Bronchus fibroblast of lung (primary cell): ENCODE results near the gene FLNA. TPM values are rescaled to one million over a fixed set of nuclear protein-coding genes. Genes with fewer than 3 reads are reported as not detected.

Source experiments
- total RNA-seq: library from RNA; depleted of rRNA; stranded (reverse); fragments of >200 nt; gene quantifications from 2 replicates; pipeline ENCODE4 v1.2.3, GENCODE V29; 2015

Gene FLNA, protein sequence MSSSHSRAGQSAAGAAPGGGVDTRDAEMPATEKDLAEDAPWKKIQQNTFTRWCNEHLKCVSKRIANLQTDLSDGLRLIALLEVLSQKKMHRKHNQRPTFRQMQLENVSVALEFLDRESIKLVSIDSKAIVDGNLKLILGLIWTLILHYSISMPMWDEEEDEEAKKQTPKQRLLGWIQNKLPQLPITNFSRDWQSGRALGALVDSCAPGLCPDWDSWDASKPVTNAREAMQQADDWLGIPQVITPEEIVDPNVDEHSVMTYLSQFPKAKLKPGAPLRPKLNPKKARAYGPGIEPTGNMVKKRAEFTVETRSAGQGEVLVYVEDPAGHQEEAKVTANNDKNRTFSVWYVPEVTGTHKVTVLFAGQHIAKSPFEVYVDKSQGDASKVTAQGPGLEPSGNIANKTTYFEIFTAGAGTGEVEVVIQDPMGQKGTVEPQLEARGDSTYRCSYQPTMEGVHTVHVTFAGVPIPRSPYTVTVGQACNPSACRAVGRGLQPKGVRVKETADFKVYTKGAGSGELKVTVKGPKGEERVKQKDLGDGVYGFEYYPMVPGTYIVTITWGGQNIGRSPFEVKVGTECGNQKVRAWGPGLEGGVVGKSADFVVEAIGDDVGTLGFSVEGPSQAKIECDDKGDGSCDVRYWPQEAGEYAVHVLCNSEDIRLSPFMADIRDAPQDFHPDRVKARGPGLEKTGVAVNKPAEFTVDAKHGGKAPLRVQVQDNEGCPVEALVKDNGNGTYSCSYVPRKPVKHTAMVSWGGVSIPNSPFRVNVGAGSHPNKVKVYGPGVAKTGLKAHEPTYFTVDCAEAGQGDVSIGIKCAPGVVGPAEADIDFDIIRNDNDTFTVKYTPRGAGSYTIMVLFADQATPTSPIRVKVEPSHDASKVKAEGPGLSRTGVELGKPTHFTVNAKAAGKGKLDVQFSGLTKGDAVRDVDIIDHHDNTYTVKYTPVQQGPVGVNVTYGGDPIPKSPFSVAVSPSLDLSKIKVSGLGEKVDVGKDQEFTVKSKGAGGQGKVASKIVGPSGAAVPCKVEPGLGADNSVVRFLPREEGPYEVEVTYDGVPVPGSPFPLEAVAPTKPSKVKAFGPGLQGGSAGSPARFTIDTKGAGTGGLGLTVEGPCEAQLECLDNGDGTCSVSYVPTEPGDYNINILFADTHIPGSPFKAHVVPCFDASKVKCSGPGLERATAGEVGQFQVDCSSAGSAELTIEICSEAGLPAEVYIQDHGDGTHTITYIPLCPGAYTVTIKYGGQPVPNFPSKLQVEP (N-terminal part only)
- 1,491 and 1,595 TPM in 2 replicates for total RNA-seq

DNA sequence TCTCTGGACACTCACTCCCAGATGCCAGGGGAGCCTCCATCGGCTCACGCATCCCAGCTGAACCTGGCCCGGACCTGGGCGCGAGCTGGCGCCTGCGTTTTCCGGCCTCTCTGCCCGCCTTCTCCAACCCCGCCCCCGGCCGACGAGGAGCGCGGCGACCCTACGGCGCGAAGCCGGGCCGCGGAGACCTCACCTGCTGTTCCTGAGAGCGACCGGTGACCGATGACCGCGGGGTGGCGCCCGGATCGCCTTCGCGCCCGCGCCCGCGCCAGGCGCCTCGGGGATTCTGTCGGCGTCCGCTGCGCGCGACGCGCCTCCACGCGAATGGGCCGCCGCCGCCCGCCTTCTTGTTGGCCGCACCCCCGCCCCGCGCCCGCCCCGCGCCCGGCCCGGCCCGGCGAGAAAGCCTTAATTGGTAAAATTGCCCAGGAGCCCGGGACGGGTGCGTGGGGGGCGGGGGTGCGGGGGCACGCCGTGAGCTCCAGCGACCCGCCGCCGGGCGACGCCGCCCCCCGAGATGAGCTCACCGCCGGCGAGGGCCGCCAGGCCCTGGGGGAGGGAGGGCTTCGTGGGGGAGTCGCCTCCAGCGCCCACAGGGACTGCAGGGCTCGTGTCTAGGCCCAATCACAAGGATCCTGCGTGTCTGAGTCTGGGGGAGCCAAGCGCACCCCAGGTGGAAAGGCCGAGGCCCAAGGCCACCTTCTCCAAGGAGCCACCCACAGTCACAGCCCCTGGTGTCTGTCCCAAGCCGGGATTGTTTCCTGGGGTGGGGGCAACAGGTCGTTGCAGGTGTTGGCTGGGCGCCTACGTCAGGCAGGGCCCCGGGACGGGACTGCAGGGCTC is at the start of gene FLNA:
TSS of gene FLNA (minus strand) at position 322 of the 843 bp plus-strand sequence. CDS start 3,389 bp downstream, outside the sequence.

DNA sequence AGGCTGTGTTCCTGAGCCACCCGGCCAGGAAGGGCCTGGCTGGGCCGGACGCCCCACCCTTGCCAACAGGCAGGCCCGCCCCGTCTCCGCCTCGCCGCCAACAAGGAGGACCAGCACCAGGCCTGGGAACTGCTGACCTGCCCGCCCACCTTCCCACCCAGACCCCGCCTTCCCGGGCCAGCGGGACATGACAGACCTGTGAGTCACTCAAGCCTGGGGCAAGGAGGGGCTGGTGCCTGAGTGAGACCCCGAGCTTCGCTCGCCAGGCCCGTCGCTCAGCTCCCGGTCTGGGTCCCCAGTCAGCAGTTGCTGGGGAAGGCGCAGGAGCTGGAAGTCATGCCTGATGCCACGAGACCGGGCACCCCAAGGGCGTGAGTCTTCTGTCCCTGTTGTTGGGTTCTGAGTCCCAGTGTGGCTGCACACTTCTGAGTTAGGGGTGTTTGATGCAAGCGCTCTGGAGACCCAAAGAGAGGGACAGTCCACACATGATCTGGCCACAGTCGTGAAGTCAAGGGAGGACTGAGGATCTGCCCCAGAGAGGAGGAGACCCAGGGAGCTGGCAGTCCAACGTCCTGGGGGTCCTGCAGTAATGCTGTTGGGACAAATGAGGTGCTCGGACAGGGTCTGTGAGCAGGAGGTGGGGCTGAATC is 34.9 kb upstream of the FLNA start, which contains the start of gene DNASE1L1:
TSS of gene DNASE1L1 (minus strand) at position 33 of the 650 bp plus-strand sequence. CDS start 3,686 bp downstream, outside the sequence.

DNA sequence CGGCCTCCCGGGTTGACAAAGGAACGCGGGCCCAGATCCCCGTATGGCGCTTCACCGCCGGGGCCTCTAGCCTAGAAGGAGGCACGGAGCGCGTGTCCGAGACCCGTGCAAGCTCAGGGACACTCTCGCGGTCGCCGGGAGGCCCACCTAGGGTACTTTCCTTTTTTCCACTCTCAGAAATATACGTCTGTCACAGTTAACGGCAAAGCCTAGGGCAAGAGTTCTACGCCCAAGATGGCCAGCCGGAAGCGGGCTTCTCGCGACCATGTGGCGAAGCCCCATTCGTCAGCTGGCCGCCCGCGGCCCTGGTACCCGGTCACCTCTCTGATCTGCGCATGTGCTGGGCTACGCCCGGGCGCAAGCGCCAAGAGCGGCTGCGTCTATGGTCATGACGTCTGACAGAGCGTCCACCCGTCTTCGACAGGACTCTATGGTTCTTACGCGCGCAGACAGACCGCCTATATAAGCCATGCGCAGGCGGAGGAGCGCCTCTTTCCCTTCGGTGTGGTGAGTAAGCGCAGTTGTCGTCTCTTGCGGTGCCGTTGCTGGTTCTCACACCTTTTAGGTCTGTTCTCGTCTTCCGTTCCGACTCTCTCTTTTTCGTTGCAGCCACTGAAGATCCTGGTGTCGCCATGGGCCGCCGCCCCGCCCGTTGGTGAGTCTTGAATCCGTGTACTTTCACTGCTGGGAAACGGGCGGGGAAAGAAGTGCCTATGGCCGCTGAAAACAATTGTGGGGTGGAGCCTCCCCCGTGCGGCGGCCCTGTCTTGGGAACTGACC is 23.6 kb upstream of the FLNA start, which contains the start of gene RPL10:
TSS of gene RPL10 (plus strand) at position 490 of the 780 bp plus-strand sequence. CDS start at position 633, 143 bp downstream.

DNA sequence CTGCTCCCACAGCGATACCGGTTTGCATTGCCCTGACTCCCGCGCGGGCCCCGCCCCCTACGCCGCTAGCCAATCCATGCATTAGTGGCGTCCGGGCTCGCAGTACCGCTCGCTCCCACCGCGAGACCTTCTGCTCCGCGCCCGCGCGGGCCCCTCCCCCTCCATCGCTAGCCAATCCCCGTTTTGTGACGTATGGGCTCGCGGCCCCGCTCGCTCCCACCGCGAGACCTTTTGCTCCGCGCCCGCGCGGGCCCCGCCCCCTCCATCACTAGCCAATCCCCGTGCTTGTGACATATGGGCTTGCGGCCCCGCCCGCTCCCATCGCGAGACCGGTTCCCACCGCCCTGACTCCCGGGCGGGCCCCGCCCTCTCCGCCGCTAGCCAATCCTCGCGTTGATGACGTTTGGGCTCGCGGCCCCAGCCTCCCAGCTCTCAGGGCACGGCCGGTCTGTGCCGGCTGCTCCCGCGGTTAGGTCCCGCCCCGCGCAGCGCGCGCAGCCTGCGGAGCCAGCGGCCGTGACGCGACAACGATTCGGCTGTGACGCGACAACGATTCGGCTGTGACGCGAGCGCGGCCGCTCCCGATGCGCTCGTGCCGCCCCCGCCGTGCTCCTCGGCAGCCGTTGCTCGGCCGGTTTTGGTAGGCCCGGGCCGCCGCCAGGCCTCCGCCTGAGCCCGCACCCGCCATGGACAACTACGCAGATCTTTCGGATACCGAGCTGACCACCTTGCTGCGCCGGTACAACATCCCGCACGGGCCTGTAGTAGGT is 4.5 kb upstream of the FLNA start, which contains the start of gene EMD:
TSS of gene EMD (plus strand) at position 497 of the 770 bp plus-strand sequence. CDS start at position 687, 190 bp downstream.

Other genes with a start within 250 kb of the FLNA start
- gene OPN1LW, start 230.4 kb downstream of the FLNA start, total RNA-seq: not detected in 2 replicates
- not detected in 2 replicates for gene OPN1MW, start 192.0 kb downstream of the FLNA start, total RNA-seq
- gene OPN1MW2, start 154.9 kb downstream of the FLNA start, total RNA-seq: not detected in 2 replicates
- not detected in 2 replicates for gene OPN1MW3, start 117.1 kb downstream of the FLNA start, total RNA-seq
- not detected in 2 replicates for gene TEX28, start 79.5 kb downstream of the FLNA start, total RNA-seq
- not detected in 2 replicates for gene TKTL1, start 78.8 kb downstream of the FLNA start, total RNA-seq
- gene EMD, start 4.7 kb upstream of the FLNA start, total RNA-seq: 67.2 and 76.8 TPM in 2 replicates
- gene RPL10, start 23.7 kb upstream of the FLNA start, total RNA-seq: 6,084 and 6,687 TPM in 2 replicates
- 36.7 and 41.4 TPM in 2 replicates for gene DNASE1L1, start 34.6 kb upstream of the FLNA start, total RNA-seq
- gene TAFAZZIN, start 36.9 kb upstream of the FLNA start, total RNA-seq: 17.5 and 24.2 TPM in 2 replicates
- 32.4 and 36.0 TPM in 2 replicates for gene ATP6AP1, start 54.0 kb upstream of the FLNA start, total RNA-seq
- gene GDI1, start 62.5 kb upstream of the FLNA start, total RNA-seq: 113 and 125 TPM in 2 replicates
- gene FAM50A, start 69.5 kb upstream of the FLNA start, total RNA-seq: 52.6 and 60.2 TPM in 2 replicates
- 14.4 and 17.8 TPM in 2 replicates for gene PLXNA3, start 83.6 kb upstream of the FLNA start, total RNA-seq
- gene LAGE3, start 104.6 kb upstream of the FLNA start, total RNA-seq: 28.2 and 32.1 TPM in 2 replicates
- gene UBL4A, start 112.0 kb upstream of the FLNA start, total RNA-seq: 48.5 and 59.5 TPM in 2 replicates
- 22.7 and 26.2 TPM in 2 replicates for gene SLC10A3, start 116.0 kb upstream of the FLNA start, total RNA-seq
- gene FAM3A, start 141.6 kb upstream of the FLNA start, total RNA-seq: 45.4 and 48.2 TPM in 2 replicates
- gene G6PD, start 172.2 kb upstream of the FLNA start, total RNA-seq: 95.3 and 101 TPM in 2 replicates
- 19.5 and 20.8 TPM in 2 replicates for gene IKBKG, start 173.0 kb upstream of the FLNA start, total RNA-seq
- not detected in 2 replicates for gene CTAG1A, start 210.5 kb upstream of the FLNA start, total RNA-seq
- gene CTAG1B, start 244.6 kb upstream of the FLNA start, total RNA-seq: not detected in 2 replicates